OCI-LY1 (cell line): ENCODE results near the gene ANTXR1.

Experiments used
- EZH2 ChIP-seq: fragments of 200-600 bp; sonication (generic), shearing (Covaris generic); IDR thresholded peaks from 2 replicates; pipeline ENCODE4 v1.8.0; 2017; ENCODE audit warnings: borderline replicate concordance, mixed run types, mild to moderate bottlenecking, antibody characterized with exemption, low read length, moderate library complexity, mixed read lengths
- TF ChIP-seq, protein P1 (sequence below): fragments of 200-600 bp; sonication (generic), shearing (Covaris generic); IDR thresholded peaks from 2 replicates; pipeline ENCODE4 v1.5.1; 2017; ENCODE audit warnings: mild to moderate bottlenecking, antibody characterized with exemption, low read length, moderate library complexity, mixed read lengths

DNA sequence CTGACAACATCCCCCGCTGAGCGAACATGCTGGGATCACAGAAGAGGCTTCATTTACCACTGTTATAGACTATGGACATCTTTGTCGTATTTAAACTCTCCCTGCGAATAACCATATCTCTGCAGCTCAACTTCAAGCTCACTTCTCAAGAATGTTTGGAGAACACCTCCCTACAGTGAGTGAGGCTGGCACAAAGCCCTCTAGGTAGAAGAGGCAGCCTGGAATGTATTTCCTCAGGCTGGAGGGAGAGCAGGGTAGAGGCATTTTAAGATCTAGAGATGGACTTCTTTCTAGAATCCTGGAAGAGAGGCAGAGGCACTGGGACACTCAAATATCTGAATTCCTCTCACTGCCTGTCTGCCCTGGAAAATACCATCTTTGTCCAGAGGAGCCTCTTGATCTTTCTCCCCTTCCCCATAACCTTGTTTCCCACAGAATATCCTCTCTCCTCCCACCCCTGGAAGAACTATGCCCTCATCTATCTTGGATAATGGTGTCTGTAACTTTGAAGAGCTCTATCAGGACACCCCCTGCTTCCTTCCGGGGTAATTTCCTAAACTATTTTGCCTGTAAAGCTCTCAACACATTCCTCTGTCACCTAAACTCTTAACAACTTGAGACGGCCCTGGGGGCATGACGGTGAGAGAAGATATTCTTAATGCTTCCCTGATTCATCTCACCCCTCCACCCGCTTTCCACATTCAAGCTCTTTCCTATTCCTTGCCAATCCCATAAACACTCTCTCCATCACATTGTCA is 2.4 kb upstream of the ANTXR1 start:
- TF ChIP-seq, protein P1, sequence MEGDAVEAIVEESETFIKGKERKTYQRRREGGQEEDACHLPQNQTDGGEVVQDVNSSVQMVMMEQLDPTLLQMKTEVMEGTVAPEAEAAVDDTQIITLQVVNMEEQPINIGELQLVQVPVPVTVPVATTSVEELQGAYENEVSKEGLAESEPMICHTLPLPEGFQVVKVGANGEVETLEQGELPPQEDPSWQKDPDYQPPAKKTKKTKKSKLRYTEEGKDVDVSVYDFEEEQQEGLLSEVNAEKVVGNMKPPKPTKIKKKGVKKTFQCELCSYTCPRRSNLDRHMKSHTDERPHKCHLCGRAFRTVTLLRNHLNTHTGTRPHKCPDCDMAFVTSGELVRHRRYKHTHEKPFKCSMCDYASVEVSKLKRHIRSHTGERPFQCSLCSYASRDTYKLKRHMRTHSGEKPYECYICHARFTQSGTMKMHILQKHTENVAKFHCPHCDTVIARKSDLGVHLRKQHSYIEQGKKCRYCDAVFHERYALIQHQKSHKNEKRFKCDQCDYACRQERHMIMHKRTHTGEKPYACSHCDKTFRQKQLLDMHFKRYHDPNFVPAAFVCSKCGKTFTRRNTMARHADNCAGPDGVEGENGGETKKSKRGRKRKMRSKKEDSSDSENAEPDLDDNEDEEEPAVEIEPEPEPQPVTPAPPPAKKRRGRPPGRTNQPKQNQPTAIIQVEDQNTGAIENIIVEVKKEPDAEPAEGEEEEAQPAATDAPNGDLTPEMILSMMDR: no peak
- TF ChIP-seq EZH2: no peak
